Neural progenitor cell (in vitro differentiated cells): ENCODE data around the gene ANKRD62. TPM values are rescaled to one million over a fixed set of nuclear protein-coding genes. Genes with fewer than 3 reads are reported as not detected.

Experiments used
- DNase-seq: peaks from one replicate; pipeline ENCODE4 v3.0.0-alpha.2; 2016; ENCODE audit warnings: low spot score
- H2AFZ ChIP-seq: fragments of 200-600 bp; sonication (generic); replicated peaks from 2 replicates; pipeline ENCODE4 v1.6.1; 2016; ENCODE audit warnings: antibody characterized with exemption
- H3F3A ChIP-seq: fragments of 200-600 bp; sonication (generic); 2 replicates; pipeline ENCODE4 v1.6.1; 2016; ENCODE audit warnings: antibody characterized with exemption, low read depth
- H3K27ac ChIP-seq: fragments of 200-600 bp; sonication (generic); 2 replicates; pipeline ENCODE4 v1.5.1; 2016; ENCODE audit warnings: mild to moderate bottlenecking
- H3K27me3 ChIP-seq: fragments of 200-600 bp; sonication (generic); 2 replicates; pipeline ENCODE4 v1.6.1; 2016; ENCODE audit warnings: mild to moderate bottlenecking, moderate library complexity
- H3K36me3 ChIP-seq: fragments of 200-600 bp; sonication (generic); 2 replicates; pipeline ENCODE4 v1.5.1; 2016
- H3K4me1 ChIP-seq: fragments of 200-600 bp; sonication (generic); 2 replicates; pipeline ENCODE4 v1.6.1; 2016; ENCODE audit warnings: mixed run types
- H3K4me2 ChIP-seq: fragments of 200-600 bp; sonication (generic); 2 replicates; pipeline ENCODE4 v1.6.1; 2016
- H3K4me3 ChIP-seq: fragments of 200-600 bp; sonication (generic); 2 replicates; pipeline ENCODE4 v1.5.1; 2016
- H3K79me2 ChIP-seq: fragments of 200-600 bp; sonication (generic); 2 replicates; pipeline ENCODE4 v1.6.1; 2016; ENCODE audit warnings: low read depth
- H3K9ac ChIP-seq: fragments of 200-600 bp; sonication (generic); 2 replicates; pipeline ENCODE4 v1.6.1; 2016
- H3K9me3 ChIP-seq: fragments of 200-600 bp; sonication (generic); 2 replicates; pipeline ENCODE4 v1.5.1; 2016; ENCODE audit warnings: low read depth
- H4K20me1 ChIP-seq: fragments of 200-600 bp; sonication (generic); 2 replicates; pipeline ENCODE4 v1.6.1; 2016; ENCODE audit warnings: low read depth
- H3K27ac Mint-ChIP-seq: 3 replicates; pipeline ENCODE4 v1.8.0; 2021; ENCODE audit warnings: mixed read lengths
- H3K27me3 Mint-ChIP-seq: 2 replicates; pipeline ENCODE4 v1.8.0; 2022; ENCODE audit warnings: low read depth, mild to moderate bottlenecking, inconsistent platforms, moderate library complexity, mixed read lengths; ENCODE audit not compliant: insufficient read depth
- H3K36me3 Mint-ChIP-seq: 3 replicates; pipeline ENCODE4 v1.8.0; 2021; ENCODE audit warnings: mixed read lengths
- H3K4me1 Mint-ChIP-seq: 3 replicates; pipeline ENCODE4 v1.8.0; 2021; ENCODE audit warnings: mixed read lengths
- H3K4me3 Mint-ChIP-seq: 3 replicates; pipeline ENCODE4 v1.8.0; 2021; ENCODE audit warnings: mild to moderate bottlenecking, moderate library complexity, mixed read lengths
- H3K9me3 Mint-ChIP-seq: 3 replicates; pipeline ENCODE4 v1.8.0; 2020; ENCODE audit warnings: mixed read lengths
- EZH2 ChIP-seq: fragments of 200-600 bp; sonication (generic); IDR thresholded peaks from 2 replicates; pipeline ENCODE4 v1.6.1; 2017; ENCODE audit warnings: antibody characterized with exemption, mild to moderate bottlenecking, moderate library complexity
- EZH2phosphoT487 ChIP-seq: fragments of 200-600 bp; sonication (generic); IDR thresholded peaks from 2 replicates; pipeline ENCODE4 v1.6.1; 2017; ENCODE audit warnings: antibody characterized with exemption
- total RNA-seq: library from RNA; depleted of rRNA; stranded (reverse); fragments of >200 nt; gene quantifications from 2 replicates; pipeline ENCODE4 v1.2.3, GENCODE V29; 2015; ENCODE audit warnings: low replicate concordance
- TF ChIP-seq, protein P1 (sequence below): fragments of 200-600 bp; sonication (generic); IDR thresholded peaks from 2 replicates; pipeline ENCODE4 v1.5.1; 2017; ENCODE audit warnings: antibody characterized with exemption, mild to moderate bottlenecking

The ANKRD62 gene
- total RNA-seq, 1 donor from 2014 or later, result not detected

DNA sequence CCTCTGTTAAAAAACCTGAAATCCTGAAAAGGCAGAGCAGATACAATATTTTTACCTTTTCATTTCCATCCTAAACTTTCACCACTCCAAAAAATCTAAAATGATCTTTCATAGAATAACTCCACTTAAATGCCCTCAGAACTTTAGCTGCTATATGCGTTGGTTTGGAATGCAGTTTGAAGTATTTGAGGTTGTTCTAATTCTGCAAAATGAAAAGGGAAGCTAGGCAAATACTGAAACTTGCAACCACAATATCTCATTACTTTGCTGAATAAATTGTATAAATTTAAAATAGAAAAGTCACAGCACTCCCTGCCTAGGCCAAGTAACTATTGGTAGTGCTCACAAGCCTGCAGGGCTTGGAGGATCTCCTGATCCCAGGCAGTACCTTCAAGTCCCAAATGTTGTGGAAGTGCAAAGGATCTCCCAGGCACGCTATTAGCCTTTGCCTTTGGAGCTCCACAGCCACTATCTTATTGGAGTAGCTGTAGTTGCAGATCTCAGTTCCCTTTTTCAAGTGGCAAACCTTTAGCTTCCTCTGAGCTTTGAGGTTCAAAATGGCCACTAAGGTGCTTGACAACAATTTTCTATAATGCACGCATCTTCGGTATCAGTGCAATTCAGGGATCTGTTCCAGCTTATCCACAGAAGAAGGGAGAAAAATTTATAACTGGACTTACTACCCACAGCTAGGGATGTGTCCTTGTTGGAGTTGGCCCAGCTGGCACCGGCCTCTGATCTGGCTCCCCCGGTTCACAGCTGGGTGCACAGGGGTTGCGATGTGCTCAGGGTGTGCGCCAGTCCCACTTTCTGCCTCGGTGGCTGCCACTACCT, 43.4 kb upstream of the ANKRD62 start:
- H3K27ac Mint-ChIP-seq, result no peak overlapping the region

DNA sequence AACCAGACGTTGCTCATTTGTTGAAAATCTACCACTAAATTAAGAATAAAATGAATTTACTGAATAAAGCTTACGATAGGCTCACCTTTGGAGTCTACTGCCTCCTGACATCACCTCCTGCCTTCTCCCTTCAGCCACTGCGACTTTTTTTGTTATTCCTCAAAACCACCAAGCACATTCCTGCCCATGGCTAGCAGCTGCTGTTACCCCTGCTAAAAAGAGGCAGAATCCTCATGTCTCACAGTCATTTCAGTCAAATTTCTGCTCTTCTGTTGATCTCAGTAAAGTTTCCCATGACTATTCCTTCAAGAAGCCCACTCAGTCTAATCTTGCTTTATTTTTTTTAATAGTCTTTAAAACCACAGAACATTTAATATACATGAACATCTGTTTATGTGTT, 40.8 kb upstream of the ANKRD62 start:
- no peaks in the 10 kb centered on the region for H3K36me3 ChIP-seq
- no peak overlapping the region for H3K9ac ChIP-seq
- no peaks in the 10 kb centered on the region for H3K4me1 ChIP-seq
- Mint-ChIP-seq H3K4me1 (peaks cover 4% of the 10 kb centered on the region), H3K27ac (no peak overlapping the region), H3K36me3 (no peaks in the 10 kb centered on the region), H3K9me3 (no peaks in the 10 kb centered on the region), H3K27me3 (peaks cover 4% of the 10 kb centered on the region), H3K4me3 (no peak overlapping the region)
- H3K4me2 ChIP-seq, result no peak overlapping the region
- no peak for DNase-seq
- no peaks in the 10 kb centered on the region for H3K27me3 ChIP-seq
- no peak overlapping the region for H3K27ac ChIP-seq
- no peak overlapping the region for H3K4me3 ChIP-seq
- H3F3A ChIP-seq, result no peaks in the 10 kb centered on the region
- H3K9me3 ChIP-seq, result no peaks in the 10 kb centered on the region
- no peak for TF ChIP-seq EZH2
- H2AFZ ChIP-seq, result no peak overlapping the region
- no peaks in the 10 kb centered on the region for H3K79me2 ChIP-seq
- H4K20me1 ChIP-seq, result no peaks in the 10 kb centered on the region

More for the DNA sequence above, 43.4 kb upstream of the ANKRD62 start:
- Mint-ChIP-seq H3K4me3 (no peak overlapping the region), H3K27me3 (no peaks in the 10 kb centered on the region), H3K36me3 (no peaks in the 10 kb centered on the region), H3K9me3 (no peaks in the 10 kb centered on the region), H3K4me1 (peaks cover 4% of the 10 kb centered on the region)
- Histone ChIP-seq H3K9ac (no peak overlapping the region), H3K36me3 (no peaks in the 10 kb centered on the region), H3K27me3 (no peaks in the 10 kb centered on the region), H3K4me3 (no peak overlapping the region), H4K20me1 (no peaks in the 10 kb centered on the region), H3K4me1 (no peaks in the 10 kb centered on the region), H3K9me3 (no peaks in the 10 kb centered on the region), H3K4me2 (no peak overlapping the region), H3K79me2 (no peaks in the 10 kb centered on the region), H3K27ac (no peak overlapping the region), H3F3A (no peaks in the 10 kb centered on the region), H2AFZ (no peak overlapping the region)
- DNase-seq, result no peak
- TF ChIP-seq EZH2phosphoT487 (no peak), EZH2 (no peak)
- TF ChIP-seq, protein P1, sequence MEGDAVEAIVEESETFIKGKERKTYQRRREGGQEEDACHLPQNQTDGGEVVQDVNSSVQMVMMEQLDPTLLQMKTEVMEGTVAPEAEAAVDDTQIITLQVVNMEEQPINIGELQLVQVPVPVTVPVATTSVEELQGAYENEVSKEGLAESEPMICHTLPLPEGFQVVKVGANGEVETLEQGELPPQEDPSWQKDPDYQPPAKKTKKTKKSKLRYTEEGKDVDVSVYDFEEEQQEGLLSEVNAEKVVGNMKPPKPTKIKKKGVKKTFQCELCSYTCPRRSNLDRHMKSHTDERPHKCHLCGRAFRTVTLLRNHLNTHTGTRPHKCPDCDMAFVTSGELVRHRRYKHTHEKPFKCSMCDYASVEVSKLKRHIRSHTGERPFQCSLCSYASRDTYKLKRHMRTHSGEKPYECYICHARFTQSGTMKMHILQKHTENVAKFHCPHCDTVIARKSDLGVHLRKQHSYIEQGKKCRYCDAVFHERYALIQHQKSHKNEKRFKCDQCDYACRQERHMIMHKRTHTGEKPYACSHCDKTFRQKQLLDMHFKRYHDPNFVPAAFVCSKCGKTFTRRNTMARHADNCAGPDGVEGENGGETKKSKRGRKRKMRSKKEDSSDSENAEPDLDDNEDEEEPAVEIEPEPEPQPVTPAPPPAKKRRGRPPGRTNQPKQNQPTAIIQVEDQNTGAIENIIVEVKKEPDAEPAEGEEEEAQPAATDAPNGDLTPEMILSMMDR, result no peak

GRCh38 chr18:12053289-12053688, 40.4 kb upstream of the ANKRD62 start:
- Histone ChIP-seq H3K79me2 (no peaks in the 10 kb centered on the region), H2AFZ (no peak overlapping the region), H3K27me3 (no peaks in the 10 kb centered on the region), H3F3A (no peaks in the 10 kb centered on the region), H3K36me3 (no peaks in the 10 kb centered on the region), H3K4me2 (no peak overlapping the region), H3K27ac (no peak overlapping the region), H4K20me1 (no peaks in the 10 kb centered on the region), H3K4me3 (no peak overlapping the region), H3K4me1 (no peaks in the 10 kb centered on the region), H3K9me3 (no peaks in the 10 kb centered on the region), H3K9ac (no peak overlapping the region)
- H3K4me1 Mint-ChIP-seq, result peaks cover 4% of the 10 kb centered on the region
- TF ChIP-seq, protein P1, result no peak
- TF ChIP-seq EZH2, result no peak
- TF ChIP-seq EZH2phosphoT487, result no peak
- peaks cover 4% of the 10 kb centered on the region for H3K27me3 Mint-ChIP-seq
- DNase-seq, result no peak
- no peaks in the 10 kb centered on the region for H3K9me3 Mint-ChIP-seq
- H3K4me3 Mint-ChIP-seq, result no peak overlapping the region
- no peaks in the 10 kb centered on the region for H3K36me3 Mint-ChIP-seq
- no peak overlapping the region for H3K27ac Mint-ChIP-seq
